ENCODE data around the gene BPIFA2.

GRCh38 chr20:33199026-33199425 lies 31.1 kb downstream of the BPIFA2 start:
- TF ChIP-seq POLR2A (IDR thresholded peaks at IDR 0.05; ENCODE audit: low read length) = no peak
- TF ChIP-seq GATA1 (IDR thresholded peaks at IDR 0.05; ENCODE audit: low read depth, low read length) = no peak

All from erythroblast (primary cell).